B cell (primary cell): Measurements from ENCODE around the gene KRTAP5-8. TPM values are rescaled to one million over a fixed set of nuclear protein-coding genes. Genes with fewer than 3 reads are reported as not detected.

Experiments
- ATAC-seq: fragments of 200-7000 bp; cut with Tn5 transposase; one replicate; pipeline ENCODE4 v1.10.0; 2021; ENCODE audit warnings: low read depth, mild to moderate bottlenecking, moderate number of reproducible peaks, moderate library complexity
- CTCF ChIA-PET: fragments of 350-600 bp; sonication (Branson Sonifier 250); formaldehyde crosslinking; loops from one replicate; lab custom pipeline; 2021; ENCODE audit warnings: antibody characterized with exemption, inconsistent platforms; lab: Charles Lee
- POLR2A ChIA-PET: fragments of 350-600 bp; sonication (Branson Sonifier 250); formaldehyde crosslinking; loops from one replicate; lab custom pipeline; 2021; ENCODE audit warnings: antibody characterized with exemption; lab: Charles Lee
- DNase-seq: peaks from one replicate; pipeline ENCODE4 v3.0.0; 2013
- H2AFZ ChIP-seq: 2 replicates; pipeline ENCODE4 v1.6.1; 2012; ENCODE audit warnings: mild to moderate bottlenecking, low read depth, low read length; ENCODE audit not compliant: insufficient read depth, poor library complexity, severe bottlenecking
- H3K27ac ChIP-seq, 2 donors: 1 replicate in 1 of 2; 2 replicates in 1 of 2; pipeline ENCODE4 v1.5.1; 2012 to 2013; ENCODE audit warnings: low read length in 2 of 2, mild to moderate bottlenecking in 2 of 2, moderate library complexity in 1 of 2
- H3K27me3 ChIP-seq, 4 experiments: fragments of 200-600 bp in 1 of 4; sonication (generic) in 1 of 4; replicated peaks in 1 of 4; 1 replicate in 2 of 4; 2 replicates in 2 of 4; pipeline versions ENCODE4 v1.6.1 to v1.7.0; 2013 to 2016; ENCODE audit warnings: low read length in 3 of 4, mild to moderate bottlenecking in 2 of 4, mixed read lengths in 1 of 4, moderate library complexity in 1 of 4; ENCODE audit not compliant: insufficient read depth in 4 of 4, control insufficient read depth in 3 of 4; ENCODE audit errors: control extremely low read depth in 1 of 4
- H3K36me3 ChIP-seq, 2 experiments: replicated peaks in 1 of 2; 1 replicate in 1 of 2; 2 replicates in 1 of 2; pipeline versions ENCODE4 v1.6.1 to v1.7.1; 2013; ENCODE audit warnings: low read length in 1 of 2; ENCODE audit not compliant: insufficient read depth in 2 of 2, control insufficient read depth in 1 of 2; ENCODE audit errors: control extremely low read depth in 1 of 2, extremely low read depth in 1 of 2
- H3K4me1 ChIP-seq, 2 donors: fragments of 200-600 bp in 1 of 2; sonication (generic) in 1 of 2; 1 replicate in 1 of 2; 2 replicates in 1 of 2; pipeline versions ENCODE4 v1.5.1 to v1.6.1; 2013 to 2017; ENCODE audit warnings: low read length in 2 of 2; ENCODE audit not compliant: control insufficient read depth in 2 of 2, insufficient read depth in 2 of 2
- H3K4me2 ChIP-seq: replicated peaks from 2 replicates; pipeline ENCODE3; 2012; ENCODE audit warnings: mild to moderate bottlenecking, low read depth, low read length; ENCODE audit not compliant: poor library complexity, severe bottlenecking
- H3K4me3 ChIP-seq, 5 experiments: fragments of 200-600 bp in 1 of 5; sonication (generic) in 1 of 5; 1 replicate in 3 of 5; 2 replicates in 2 of 5; pipeline versions ENCODE4 v1.5.1 to v1.7.0; 2011 to 2016; ENCODE audit warnings: low read length in 4 of 5, mild to moderate bottlenecking in 4 of 5, low read depth in 2 of 5, control low read depth in 1 of 5, moderate library complexity in 1 of 5; ENCODE audit not compliant: insufficient read depth in 1 of 5; ENCODE audit errors: control extremely low read depth in 1 of 5, extremely low read depth in 1 of 5
- H3K79me2 ChIP-seq: fragments of 200-600 bp; sonication (generic); one replicate; pipeline ENCODE4 v1.6.0; 2016; ENCODE audit warnings: low read length; ENCODE audit not compliant: control insufficient read depth, insufficient read depth
- H3K9ac ChIP-seq: fragments of 200-600 bp; sonication (generic); 2 replicates; pipeline ENCODE4 v1.6.1; 2017; ENCODE audit warnings: mild to moderate bottlenecking, low read length, moderate library complexity
- H3K9me3 ChIP-seq, 3 donors: one replicate each; pipeline versions ENCODE4 v1.6.1 to v1.7.1; 2013; ENCODE audit warnings: low read length in 2 of 3; ENCODE audit not compliant: control insufficient read depth in 2 of 3, insufficient read depth in 1 of 3; ENCODE audit errors: control extremely low read depth in 1 of 3
- H4K20me1 ChIP-seq: 2 replicates; pipeline ENCODE4 v1.6.0; 2012; ENCODE audit warnings: mild to moderate bottlenecking, low read length; ENCODE audit not compliant: insufficient read depth, control insufficient read depth, poor library complexity, severe bottlenecking
- H3K27ac Mint-ChIP-seq: one replicate; pipeline ENCODE4 v1.8.0; 2021; ENCODE audit warnings: mixed read lengths
- H3K27me3 Mint-ChIP-seq: one replicate; pipeline ENCODE4 v1.8.0; 2021; ENCODE audit warnings: mixed read lengths
- H3K4me1 Mint-ChIP-seq: one replicate; pipeline ENCODE4 v1.8.0; 2021; ENCODE audit warnings: mixed read lengths
- H3K4me3 Mint-ChIP-seq: one replicate; pipeline ENCODE4 v1.8.0; 2021; ENCODE audit warnings: mixed read lengths
- H3K9me3 Mint-ChIP-seq: one replicate; pipeline ENCODE4 v1.8.0; 2022; ENCODE audit warnings: mixed read lengths; ENCODE audit not compliant: insufficient read depth
- EZH2 ChIP-seq: IDR thresholded peaks from 2 replicates; pipeline ENCODE4 v1.6.1; 2012; ENCODE audit warnings: borderline replicate concordance, low read depth, mild to moderate bottlenecking, moderate library complexity, low read length; ENCODE audit not compliant: insufficient read depth, poor library complexity, severe bottlenecking
- WGBS: methylation state at CpG from one replicate; pipeline ENCODE4 v1.1.5; 2013; ENCODE audit warnings: missing lambda C conversion rate; ENCODE audit not compliant: insufficient coverage; 5-methylcytosine and 5-hydroxymethylcytosine counted together
- intact Hi-C: fragments of 100-400 bp; cut with micrococcal nuclease; formaldehyde crosslinking; loops from one replicate; pipeline ENCODE4 v1.10.0; 2022
- polyA plus RNA-seq: library from polyadenylated mRNA; depleted of rRNA; stranded (reverse); fragments of >200 nt; gene quantifications from 2 replicates; pipeline ENCODE4 v1.2.3, GENCODE V29; 2012
- total RNA-seq, 2 donors: library from RNA; stranded (reverse); fragments of 120-200 nt in 1 of 2; gene quantifications; 1 replicate in 1 of 2; 2 replicates in 1 of 2; pipeline versions ENCODE4 v1.2.3 to v1.2.4, GENCODE V29; 2013 to 2022
- TF ChIP-seq, protein P1 (sequence below): fragments of 200-600 bp; IDR thresholded peaks from one replicate; pipeline ENCODE4 v1.8.0; 2022; ENCODE audit warnings: antibody characterized with exemption, mild to moderate bottlenecking

The KRTAP5-8 gene
- total and polyA plus RNA-seq, 2 donors (not counting 1 experiment from before 2014, with no cell fraction given) = 0.10 to 0.49 TPM

DNA sequence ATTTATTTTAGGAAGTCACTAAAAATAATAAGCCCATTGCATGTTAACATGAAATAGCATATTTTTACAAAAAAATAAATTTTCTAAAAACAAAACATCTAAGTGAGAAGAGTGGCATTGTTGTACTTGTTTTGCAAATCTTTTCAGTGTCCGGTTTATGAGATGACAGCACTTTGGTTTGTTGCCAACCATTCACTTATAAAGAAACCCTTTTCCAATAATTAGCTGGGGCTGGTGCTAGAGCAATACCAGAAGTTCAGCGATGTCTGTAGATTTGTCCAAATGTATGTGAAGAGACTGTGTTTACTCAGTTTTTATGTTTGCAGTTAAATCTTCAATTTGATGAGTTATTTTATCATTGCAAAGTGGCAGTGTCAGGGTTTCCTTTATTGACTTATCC, 32.8 kb upstream of the KRTAP5-8 start:
- Histone ChIP-seq H3K4me3 (no peak overlapping the region), H3K27ac (no peak overlapping the region), H4K20me1 (no peaks in the 10 kb centered on the region), H3K27me3 (no peaks in the 10 kb centered on the region), H3K9me3 (peaks cover 3 to 17% (median 16%) of the 10 kb centered on the region in 3 donors), H3K36me3 (peaks cover 0 to 34% of the 10 kb centered on the region in 2 experiments), H2AFZ (no peak overlapping the region), H3K9ac (no peak overlapping the region), H3K4me1 (no peaks in the 10 kb centered on the region), H3K79me2 (no peaks in the 10 kb centered on the region), H3K4me2 (no peak overlapping the region)
- Mint-ChIP-seq H3K9me3 (peaks cover 15% of the 10 kb centered on the region), H3K4me1 (peaks cover 2% of the 10 kb centered on the region), H3K27ac (no peak overlapping the region), H3K4me3 (no peak overlapping the region), H3K27me3 (no peaks in the 10 kb centered on the region)
- CTCF ChIA-PET = no interaction called here
- no peak for ATAC-seq
- no peak for DNase-seq
- POLR2A ChIA-PET = no interaction called here
- intact Hi-C loops = no loop called here
- TF ChIP-seq, protein P1, sequence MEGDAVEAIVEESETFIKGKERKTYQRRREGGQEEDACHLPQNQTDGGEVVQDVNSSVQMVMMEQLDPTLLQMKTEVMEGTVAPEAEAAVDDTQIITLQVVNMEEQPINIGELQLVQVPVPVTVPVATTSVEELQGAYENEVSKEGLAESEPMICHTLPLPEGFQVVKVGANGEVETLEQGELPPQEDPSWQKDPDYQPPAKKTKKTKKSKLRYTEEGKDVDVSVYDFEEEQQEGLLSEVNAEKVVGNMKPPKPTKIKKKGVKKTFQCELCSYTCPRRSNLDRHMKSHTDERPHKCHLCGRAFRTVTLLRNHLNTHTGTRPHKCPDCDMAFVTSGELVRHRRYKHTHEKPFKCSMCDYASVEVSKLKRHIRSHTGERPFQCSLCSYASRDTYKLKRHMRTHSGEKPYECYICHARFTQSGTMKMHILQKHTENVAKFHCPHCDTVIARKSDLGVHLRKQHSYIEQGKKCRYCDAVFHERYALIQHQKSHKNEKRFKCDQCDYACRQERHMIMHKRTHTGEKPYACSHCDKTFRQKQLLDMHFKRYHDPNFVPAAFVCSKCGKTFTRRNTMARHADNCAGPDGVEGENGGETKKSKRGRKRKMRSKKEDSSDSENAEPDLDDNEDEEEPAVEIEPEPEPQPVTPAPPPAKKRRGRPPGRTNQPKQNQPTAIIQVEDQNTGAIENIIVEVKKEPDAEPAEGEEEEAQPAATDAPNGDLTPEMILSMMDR = no peak
- no peak for TF ChIP-seq EZH2
- WGBS = no CpG with 5 or more reads among the region's 2 CpGs

DNA sequence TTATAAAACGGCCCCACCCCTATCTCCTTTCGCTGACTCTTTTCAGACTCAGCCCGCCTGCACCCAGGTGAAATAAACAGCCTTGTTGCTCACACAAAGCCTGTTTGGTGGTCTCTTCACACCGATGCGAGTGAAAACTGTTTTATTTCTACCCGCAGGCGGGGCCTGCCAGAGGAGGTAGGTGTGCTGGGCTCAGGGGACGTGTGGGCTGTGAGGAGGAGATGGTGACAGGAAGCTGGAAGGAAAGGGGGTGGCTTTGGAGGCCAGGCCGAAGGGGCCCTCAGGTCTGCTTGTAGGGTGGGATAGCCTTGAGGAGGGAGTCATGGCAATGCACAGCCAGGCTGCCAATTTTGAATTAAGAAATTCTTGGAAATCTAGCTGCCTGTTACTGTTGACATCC, 32.0 kb upstream of the KRTAP5-8 start:
- peaks cover 15% of the 10 kb centered on the region for H3K9me3 Mint-ChIP-seq
- H3K27ac Mint-ChIP-seq = no peak overlapping the region

More for the DNA sequence above, 32.0 kb upstream of the KRTAP5-8 start:
- no peak for ATAC-seq
- no peak overlapping the region for H3K4me3 ChIP-seq
- no peaks in the 10 kb centered on the region for H3K27me3 Mint-ChIP-seq
- no peaks in the 10 kb centered on the region for H3K79me2 ChIP-seq
- H3K36me3 ChIP-seq = peaks cover 0 to 26% of the 10 kb centered on the region in 2 experiments
- H3K4me1 Mint-ChIP-seq = peaks cover 2% of the 10 kb centered on the region
- no peak for DNase-seq
- WGBS = 63% methylated on average over 8 of the region's 9 CpGs
- peaks cover 3 to 24% (median 21%) of the 10 kb centered on the region in 3 donors for H3K9me3 ChIP-seq
- no peak overlapping the region for H3K4me3 Mint-ChIP-seq
- no peaks in the 10 kb centered on the region for H4K20me1 ChIP-seq
- no peaks in the 10 kb centered on the region for H3K27me3 ChIP-seq
- no peaks in the 10 kb centered on the region for H3K4me1 ChIP-seq
- H2AFZ ChIP-seq = no peak overlapping the region
- no peak overlapping the region for H3K9ac ChIP-seq
- TF ChIP-seq, protein P1 = no peak
- TF ChIP-seq EZH2 = no peak
- intact Hi-C loops = no loop called here
- H3K27ac ChIP-seq = no peak overlapping the region
- no peak overlapping the region for H3K4me2 ChIP-seq
- CTCF ChIA-PET = no interaction called here
- POLR2A ChIA-PET = no interaction called here
